Left renal pelvis (tissue), 4 donors: ENCODE measurements around the gene GGTLC2. TPM values are rescaled to one million over a fixed set of nuclear protein-coding genes. Genes with fewer than 3 reads are reported as not detected.
"Not testable (repeated sequence)": the region's sequence is repeated elsewhere in the genome, so short reads cannot be mapped to it uniquely, and the experiment has no call there.

Source experiments
- DNase-seq, 4 donors: peaks; one replicate each; pipeline ENCODE4 v3.0.0-alpha.2; 2013; ENCODE audit warnings: low read depth in 4 of 4, low spot score in 3 of 4
- polyA plus RNA-seq, 4 donors: library from polyadenylated mRNA; unstranded; fragments of 120-200 nt; gene quantifications; one replicate each; pipeline ENCODE4 v1.2.1, GENCODE V29; 2013; ENCODE audit not compliant: insufficient read length in 4 of 4

Gene GGTLC2
- polyA plus RNA-seq, 4 donors, result 0.14 to 0.26 (median 0.24) TPM; not detected in 1

- DNase-seq, result no peak
Observed at GRCh38 chr22:22666307-22667091, 22.1 kb downstream of the GGTLC2 start.

- DNase-seq, result no peak
Observed at GRCh38 chr22:22667966-22668880, 23.8 kb downstream of the GGTLC2 start.

GRCh38 chr22:22669093-22669492, 24.7 kb downstream of the GGTLC2 start:
- no peak for DNase-seq

- no peak for DNase-seq
Observed at GRCh38 chr22:22670076-22670795, 25.8 kb downstream of the GGTLC2 start.

- no peak for DNase-seq
Observed at GRCh38 chr22:22671506-22671905, 27.1 kb downstream of the GGTLC2 start.

- DNase-seq, result no peak
Observed at GRCh38 chr22:22673099-22673498, 28.7 kb downstream of the GGTLC2 start.

- DNase-seq, result no peak
Observed at GRCh38 chr22:22673628-22674027, 29.2 kb downstream of the GGTLC2 start.

GRCh38 chr22:22674467-22674866, 30.1 kb downstream of the GGTLC2 start:
- no peak for DNase-seq

GRCh38 chr22:22678970-22679369, 34.6 kb downstream of the GGTLC2 start:
- DNase-seq, result no peak

GRCh38 chr22:22680396-22680795, 36.0 kb downstream of the GGTLC2 start:
- no peak for DNase-seq

- DNase-seq, result peak in 3 of 4 donors; percentile 14 to 31 (median 29)
Observed at GRCh38 chr22:22681221-22681739, 36.9 kb downstream of the GGTLC2 start.

GRCh38 chr22:22682196-22682595, 37.8 kb downstream of the GGTLC2 start:
- DNase-seq, result no peak

GRCh38 chr22:22682807-22683667, 38.6 kb downstream of the GGTLC2 start:
- no peak for DNase-seq

- DNase-seq, result no peak
Observed at GRCh38 chr22:22683668-22684361, 39.4 kb downstream of the GGTLC2 start.

- DNase-seq, result no peak
Observed at GRCh38 chr22:22684580-22685561, 40.5 kb downstream of the GGTLC2 start.

GRCh38 chr22:22685586-22685985, 41.2 kb downstream of the GGTLC2 start:
- no peak for DNase-seq

GRCh38 chr22:22686202-22687115, 42.0 kb downstream of the GGTLC2 start:
- DNase-seq, result not testable (repeated sequence)
